ENCODE measurements around the gene CORO1C.

The CORO1C gene

DNA sequence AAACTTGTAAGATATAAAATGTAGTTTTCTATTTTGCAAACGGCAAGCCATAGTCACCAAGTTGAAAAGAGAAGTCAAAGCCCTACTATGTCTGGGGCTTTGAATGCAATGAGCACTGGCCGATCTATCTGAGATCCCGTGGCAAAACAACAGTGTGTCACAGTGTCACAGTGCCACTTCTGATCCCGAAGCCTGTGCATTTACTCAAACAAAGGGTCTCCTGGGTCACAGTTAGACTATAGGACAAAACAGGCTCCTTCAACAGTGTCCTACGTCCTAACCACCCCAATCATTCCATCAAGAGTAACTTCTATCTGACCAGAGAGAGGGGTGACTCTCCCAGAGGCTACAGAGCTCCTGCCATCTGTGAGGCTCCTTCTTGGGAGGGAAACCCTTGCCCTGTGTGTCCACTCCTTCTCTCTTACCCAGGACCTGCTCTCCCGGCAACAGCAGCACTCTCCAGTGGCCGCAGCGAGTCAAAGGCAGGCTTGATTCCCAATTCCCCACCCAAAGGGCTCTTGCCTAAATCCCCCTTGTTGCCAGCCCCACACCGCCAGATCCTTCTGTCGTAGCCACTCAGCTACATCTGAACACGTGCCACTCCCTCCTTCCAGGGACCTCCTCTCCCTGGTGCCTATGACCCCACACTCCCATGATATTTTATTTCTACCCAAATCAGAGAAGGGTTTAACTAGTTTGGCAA lies 83.6 kb downstream of the CORO1C start:
- DNase-seq (ENCODE audit: low read depth), result no peak

DNA sequence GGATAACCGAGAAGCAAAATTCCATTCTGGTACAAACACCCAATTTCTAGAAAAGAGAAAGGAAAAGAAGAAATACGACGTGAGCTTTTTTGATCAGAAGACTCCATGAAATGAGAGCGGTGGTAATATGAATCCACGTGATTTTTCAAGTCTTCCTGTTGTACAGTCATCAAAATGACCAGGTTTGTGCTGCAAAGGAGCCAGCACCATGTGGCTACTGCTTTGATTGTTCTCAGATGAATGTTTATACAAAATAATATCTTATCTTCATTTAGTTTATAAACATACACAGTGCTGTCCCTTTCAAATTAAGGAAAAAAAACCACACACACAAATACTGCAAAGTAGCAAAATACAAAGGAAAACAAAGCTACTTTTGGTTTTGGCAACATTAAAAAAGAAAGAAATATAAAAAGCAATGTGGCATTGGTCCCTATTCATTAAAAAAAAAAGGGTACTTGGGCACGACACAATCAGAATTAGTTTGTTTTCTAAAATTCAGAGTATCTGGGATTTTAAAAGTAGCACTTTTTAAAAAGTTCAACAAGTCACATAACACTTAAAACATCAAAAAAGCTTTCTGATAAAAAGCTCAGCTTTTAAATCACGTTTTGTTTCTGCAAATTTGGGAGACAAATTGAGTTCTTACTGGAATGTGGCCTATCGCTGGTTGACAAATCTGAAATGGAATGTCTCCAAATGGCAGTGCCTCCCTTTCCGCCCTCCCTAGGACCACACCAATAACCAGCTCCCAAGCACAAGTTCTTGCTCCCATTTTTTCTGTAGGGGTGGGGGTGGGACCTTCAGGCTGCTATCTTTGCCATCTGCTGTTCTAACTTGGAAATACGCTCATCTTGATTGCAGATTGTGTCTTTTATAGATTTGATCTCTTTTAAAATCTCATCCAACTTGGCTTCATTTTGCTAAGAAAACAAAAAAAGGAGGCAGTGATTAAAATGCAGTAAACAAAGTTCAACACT lies 84.4 kb downstream of the CORO1C start:
- no peak for DNase-seq (ENCODE audit: low read depth)

DNA sequence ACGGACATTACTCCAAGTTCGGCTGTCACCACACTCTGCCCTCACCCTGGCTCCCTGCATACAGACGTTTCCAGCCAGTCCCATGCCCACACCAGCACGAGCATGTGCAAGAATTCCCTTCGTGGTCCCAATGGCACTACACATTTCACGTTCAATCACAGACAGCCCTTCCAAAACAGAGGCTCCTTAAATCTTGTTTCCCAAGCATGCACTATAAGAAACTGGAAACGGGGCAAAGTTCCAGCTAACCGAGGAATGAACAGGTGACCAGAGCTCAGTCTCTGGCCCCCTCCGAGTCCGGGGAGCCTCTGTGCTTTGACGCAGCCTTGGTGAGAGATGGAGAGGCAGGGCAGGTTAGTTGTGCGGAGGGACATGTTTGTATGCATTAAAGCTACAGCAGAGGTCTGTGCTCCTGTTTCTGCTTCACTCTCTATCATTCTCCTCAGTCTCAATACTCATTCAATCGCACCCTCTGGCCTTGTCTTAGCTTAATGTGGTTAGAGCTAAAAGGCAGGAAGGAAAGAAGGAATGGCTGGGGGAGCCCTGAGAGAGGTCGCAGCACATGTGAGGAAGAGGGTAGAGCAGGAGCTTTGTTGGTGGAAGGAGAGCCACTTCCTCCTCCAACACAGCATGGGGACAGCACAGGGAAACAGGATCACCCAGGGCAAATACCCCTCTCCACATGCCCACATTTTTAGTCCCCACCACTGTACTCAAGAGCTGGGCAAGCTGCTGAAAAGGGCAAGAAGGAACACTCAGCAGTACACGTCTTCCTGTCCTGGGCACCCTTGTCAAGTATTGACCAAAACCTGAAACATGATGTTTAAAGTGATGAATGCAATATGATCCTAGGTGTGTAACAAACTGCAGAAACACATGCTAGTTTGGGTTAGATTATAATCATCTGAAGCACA lies 85.4 kb downstream of the CORO1C start:
- no peak for DNase-seq (ENCODE audit: low read depth)

DNA sequence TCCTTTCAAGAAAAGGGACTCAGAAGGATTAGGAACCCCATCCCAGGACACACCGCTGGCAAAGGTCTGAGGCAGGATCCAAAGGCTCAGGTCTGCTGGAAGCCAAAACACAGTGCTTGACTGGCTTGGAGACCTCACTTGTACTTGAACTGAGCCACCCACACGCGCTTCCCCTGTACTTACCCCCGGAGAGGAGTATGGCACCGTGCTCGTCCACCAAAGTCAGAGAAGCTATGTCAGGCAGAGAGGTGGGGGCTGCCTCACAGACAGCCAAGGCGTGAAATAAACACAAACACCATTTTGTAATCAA lies 86.6 kb downstream of the CORO1C start:
- DNase-seq (ENCODE audit: low read depth), result no peak

DNA sequence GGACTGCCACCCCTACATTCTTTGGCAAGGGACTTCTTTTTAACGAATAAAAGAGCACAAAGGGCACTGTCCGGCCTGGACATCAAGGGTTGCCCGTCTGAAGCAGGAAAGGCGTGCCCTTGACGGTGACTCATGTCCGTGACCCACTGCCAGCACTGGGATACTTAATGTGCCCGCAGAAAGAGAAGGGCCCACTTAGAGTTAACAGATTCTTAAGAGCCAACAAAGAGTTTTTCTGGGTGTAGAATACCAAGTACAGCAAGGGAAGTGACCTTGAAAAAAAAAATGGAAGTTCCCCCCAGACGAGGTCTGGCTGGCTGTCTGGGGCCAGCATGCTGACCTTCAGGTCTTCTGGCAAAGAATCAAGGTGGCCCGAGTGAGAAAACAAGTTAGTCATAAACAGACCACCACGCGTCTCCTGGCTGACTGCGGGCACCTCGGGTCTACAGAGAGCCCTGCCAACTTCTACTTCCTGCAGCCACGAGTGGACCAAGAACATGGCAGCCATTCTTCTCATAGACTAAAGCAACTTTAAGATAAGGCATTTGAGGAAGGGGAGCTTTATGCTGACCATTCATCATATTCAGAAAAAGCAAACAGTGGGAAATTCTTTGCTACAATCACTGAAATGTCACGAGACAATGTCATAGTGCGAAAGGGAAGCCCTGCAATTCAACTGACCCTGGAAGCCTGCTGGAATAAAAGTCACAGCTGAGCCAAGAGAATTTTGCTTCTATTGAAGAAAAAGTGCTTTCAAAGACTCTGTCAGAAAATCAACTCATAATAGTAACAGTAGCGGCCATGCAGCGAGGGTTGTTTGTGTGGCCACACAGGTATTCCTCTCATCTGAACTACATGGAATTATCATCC lies 87.1 kb downstream of the CORO1C start:
- no peak for DNase-seq (ENCODE audit: low read depth)

DNA sequence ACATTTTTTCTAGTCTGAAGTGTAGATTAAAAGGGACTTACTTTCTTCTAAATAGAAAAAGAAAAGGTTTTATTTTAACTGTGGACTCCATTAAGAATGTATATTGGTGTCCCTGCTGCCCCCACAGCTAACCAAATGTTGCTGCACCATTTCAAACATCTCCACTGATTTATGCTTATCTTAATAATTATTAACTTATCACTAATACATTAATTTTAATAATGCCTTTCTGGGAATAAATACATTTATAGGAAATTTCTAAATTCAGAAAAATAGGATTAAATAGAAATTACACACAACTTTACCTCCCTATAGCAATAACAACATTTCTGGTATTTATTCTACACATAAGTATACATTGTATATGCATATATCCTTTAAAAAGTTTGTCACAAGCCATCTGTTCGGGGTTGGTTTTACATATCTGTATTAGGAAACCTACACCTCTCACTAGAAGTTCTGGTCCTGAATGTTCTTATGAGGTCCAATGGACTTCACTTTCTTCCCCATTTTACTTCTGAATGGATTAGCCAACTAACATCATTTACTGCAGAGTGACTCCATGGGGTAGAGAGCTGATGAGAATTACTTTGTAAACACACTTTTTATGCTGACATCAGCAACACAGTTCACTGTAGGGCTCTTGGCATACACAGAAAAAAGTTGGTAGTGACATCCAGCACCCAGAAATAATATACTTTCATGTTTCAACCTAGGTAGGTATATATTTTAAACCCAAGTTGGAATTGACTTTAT lies 88.2 kb downstream of the CORO1C start:
- DNase-seq (ENCODE audit: low read depth), result no peak

DNA sequence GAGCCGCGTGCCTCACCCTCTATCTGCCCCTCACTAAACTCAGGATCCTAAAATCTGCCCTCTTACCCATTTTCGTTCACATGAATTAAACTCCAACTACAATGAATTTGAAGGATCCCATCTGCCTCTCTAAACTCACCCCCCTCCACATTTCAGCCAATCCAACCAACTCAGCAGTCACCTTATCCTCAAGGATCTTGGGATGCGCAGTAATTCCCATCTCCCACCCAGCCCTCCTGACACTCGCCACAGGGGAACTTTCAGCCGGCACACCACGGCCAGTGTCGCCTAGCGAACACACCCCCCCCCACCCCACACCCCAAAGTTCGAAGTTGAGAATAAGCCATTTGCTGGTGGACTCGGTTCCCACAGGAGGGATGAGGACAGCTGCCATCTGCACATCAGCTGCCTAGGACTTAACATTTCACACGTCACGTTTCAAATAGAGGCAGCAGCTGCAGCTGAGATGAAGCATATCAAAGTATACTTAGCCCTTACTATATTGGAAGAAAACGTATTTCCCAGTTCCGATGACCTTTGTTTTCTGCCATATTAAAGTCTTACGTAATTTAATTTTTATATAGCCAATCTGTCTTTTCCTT lies 88.9 kb downstream of the CORO1C start:
- no peak for DNase-seq (ENCODE audit: low read depth)

DNA sequence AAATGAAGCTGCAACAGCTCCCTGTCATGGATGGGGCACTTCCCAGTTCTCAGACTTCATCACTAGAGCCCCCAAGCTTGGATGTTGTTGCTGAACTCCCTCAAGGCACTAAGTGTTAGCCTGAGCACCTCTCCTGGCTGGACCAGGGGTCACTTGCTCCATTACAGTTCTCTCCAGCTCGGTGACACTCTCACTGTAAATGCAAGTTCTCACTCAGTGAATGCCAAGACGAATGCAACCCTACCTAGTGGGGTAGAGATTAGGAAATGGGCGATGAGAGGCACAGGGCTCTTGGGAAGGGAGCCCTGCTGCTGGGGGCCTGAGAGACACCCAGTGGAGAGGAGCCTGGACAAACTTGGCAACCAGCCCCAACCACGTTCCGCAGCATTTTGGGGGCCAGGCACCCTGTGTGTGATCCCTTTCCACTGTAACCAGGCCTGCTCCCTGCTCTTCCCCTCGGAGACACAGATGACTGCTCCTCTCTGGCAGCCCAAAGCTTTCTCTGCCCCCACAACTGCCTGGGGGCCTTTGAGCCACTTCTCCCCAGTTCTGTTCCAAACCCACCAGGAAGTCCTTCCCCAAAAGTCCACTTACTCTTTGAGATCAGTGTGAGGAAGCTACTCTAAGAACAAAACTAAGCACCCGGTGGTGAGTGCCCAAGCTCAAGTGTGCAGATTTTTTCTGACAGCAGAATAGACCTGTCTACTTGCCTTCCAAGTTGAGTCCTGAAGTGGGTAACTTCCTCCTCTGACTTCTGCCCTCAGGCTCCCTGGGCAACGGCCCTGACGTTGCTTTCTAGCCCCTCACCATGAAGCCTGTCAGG lies 89.7 kb downstream of the CORO1C start:
- DNase-seq (ENCODE audit: low read depth), result no peak

DNA sequence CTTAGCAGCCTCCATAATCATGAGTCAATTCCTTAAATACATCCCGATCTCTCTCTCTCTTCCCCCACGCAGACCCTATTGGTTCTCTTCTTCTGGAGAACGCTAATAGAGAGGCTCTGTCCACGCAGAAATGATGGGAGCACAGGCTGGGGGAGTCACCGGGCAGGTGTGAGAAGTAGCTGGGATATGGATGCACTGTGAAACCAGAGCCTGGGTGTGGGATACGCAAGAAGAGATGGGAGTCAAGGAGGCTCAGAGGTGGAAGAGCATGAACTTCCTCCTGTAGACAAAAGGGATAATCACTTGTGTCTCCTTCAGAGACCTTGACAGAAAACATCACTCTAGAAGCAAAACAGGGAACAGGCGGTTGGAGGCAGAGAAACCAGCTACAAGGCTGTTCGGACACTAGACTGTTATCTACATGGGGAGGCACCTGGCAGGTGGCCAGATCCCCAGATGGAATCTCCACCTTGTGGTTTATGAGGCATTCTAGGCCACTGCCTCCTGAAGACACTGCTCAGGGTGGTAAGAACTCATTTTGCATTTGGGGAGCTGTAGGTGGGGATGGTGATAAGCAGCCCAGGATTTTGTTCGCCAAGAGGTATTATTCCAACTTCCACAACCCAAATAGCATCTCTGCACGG lies 90.4 kb downstream of the CORO1C start:
- no peak for DNase-seq (ENCODE audit: low read depth)

DNA sequence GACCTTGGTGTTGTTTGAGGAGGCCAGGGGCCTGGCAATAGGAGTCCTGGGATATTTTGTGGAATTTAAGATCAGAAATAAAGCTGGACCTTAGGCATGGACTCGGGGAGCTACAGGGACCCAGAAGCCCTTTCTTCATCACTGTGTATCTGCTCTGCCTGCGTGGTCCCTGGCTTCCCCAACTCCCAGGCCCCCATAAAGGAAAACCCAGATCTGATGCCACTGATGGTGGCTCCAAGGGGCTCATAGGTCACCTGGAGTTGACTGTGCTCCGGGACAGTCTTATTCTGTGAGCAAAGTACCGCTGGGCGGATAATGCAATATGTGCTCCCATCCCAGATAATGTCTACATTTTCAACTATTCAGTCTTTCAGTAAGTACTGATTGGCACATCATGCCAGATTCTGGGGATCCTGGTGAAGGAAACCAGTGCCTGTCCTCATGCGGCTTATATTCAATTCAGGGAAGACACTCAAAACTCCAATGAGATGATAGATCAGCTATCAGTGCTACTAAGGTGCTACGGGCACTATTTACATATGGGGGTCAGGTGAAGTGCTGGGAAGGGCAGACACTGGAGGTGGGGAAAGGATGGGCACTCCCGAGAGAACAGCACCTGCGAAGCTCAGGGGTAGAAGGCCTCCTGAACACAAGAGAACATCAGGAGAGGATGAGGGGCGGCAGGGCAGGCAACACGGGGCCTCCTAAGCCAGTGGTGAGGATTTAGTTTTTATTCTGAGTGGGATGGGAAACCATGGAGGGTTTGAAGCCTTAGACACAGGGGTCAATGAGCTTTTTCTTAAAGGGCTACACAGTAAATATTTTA lies 92.1 kb downstream of the CORO1C start:
- no peak for DNase-seq (ENCODE audit: low read depth)

DNA sequence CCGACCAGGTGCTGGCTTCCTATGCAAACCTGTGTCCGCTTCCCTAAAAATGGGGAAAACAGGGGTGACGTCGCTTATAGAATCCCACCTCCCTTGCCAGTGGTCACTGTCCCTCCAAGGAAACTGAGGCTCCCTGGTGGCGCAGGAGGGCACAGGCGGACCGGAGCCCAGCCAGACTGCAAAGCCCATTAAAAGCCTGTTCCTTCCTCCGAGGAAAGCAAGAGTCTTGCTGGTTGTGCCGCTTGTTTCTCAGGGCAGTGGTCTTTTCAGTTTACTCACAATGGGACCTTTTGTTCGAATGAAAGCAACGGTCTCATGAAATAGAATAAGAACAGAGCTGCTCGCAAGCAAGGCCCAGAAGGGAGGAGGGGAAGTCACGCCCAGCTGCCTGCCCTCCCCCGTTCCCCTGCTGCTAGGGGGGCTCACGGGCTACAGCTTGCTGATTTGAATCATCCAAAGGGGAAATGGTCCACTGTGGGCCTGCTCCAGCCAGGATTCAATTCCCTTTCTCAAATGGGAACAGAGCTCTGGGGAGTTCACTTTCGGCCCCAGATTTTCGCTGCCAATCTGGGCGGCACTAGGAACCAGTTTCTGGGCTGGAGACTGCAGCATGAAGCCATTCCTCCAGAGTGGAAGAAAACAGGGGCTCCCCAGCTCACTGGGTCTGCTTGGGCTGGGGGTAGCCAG lies 93.0 kb downstream of the CORO1C start:
- DNase-seq (ENCODE audit: low read depth), result no peak

DNA sequence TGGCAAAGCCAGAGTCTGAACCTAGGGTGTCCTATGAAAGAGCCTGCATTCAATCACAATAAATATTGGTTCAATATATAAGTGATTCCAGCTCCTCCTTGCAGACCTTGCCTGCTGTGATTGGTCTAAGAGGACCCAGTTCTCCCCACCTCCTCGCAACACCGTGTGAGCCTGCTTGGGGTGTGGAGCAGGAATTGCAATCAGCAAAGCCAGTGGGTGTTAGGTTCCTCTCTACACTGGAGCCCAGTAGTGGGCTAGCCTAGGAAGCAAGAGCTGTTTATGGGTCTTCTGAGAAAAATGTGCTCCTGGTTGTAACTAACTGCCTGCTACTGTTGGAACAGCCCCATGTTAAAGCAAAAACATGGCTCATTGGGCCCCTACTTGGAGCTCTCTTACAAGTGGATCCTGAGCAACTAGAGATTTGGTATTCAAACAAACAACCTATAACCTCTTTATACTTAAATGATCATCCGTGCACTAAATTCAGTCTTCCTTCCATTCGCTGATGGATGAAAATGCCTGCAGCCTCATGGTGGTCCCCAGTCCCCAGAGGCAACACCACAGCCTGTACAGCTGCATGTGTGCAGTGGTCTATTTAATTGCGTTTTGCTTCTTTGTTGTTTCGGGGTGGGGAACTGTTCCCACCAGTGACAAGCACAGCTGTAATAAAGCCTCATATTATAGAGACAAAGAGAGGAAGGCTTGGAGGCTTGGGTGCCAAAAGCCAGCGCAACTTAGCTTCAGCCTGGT lies 93.9 kb downstream of the CORO1C start:
- no peak for DNase-seq (ENCODE audit: low read depth)

DNA sequence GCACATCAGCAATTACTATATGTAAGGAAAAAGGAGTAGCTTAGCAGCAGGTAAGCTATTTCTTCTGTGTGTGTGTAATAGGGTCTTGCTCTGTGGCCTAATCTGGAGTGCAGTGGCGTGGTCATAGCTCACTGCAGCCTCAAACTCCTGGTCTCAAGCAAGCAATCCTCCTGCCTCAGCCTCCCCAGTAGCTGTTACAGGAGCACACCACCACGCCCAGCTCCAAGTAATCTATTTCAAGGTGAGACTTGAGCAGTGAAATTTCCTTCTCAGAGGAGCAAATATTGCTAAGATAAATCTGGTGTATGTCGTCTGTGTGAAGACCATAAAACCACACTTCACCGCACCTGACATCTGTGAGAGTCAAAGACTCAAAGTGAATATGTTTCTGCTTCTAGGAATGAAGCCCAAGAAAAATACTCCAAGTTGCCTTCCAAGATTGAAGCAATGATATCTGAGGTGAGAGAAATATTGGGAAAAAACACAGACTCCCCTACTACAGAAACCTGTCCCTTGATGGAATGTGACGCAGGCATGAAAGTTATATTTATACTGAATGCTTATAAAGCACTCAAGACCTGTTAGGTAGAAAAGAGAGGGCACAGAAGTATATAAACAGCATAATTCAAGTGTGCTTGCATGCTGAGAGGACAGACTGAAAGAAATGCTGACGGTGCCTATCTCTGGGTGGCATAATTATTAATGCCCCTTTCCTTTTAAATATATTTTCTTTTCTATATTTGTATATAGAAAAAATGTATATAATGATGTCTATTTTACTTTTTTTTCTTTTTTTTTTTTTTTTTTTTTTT lies 95.1 kb downstream of the CORO1C start:
- DNase-seq (ENCODE audit: low read depth), result no peak

DNA sequence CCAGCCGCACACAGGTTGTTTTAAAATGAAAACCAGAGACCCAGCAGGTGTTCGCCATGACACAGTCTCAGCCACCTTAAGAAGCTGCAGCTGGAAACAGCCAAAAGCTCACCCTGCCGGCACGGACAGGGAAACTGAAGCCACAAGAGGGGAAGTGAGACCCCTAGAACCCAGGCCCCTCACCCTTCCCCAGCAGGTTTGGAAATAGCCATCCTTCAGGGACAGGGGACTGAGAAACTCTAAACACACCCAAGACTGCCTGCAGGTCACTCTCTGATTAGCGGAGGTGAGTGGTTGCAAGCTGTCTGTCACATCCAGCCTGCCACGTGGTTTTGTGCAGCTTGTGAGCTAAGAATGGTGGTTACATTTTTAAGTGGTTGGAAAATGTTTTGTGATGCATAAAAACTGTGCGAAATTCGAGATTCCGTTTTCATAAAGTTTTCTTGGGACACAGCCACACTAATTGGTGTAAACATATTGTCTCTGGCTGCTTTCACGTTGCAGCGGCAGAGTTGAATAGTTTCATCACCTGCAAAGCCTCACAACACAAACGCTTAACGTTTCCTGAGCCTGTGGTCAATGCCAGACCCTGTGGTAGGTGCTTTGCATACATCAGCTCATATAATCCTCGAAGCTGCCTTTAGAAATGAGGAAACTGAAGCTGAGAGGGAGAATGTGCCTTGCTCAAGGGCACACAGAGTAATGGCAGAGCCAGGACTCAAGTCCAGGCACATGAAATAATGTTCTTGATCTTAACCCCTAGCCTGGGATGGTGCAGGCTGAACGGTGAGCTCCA lies 95.9 kb downstream of the CORO1C start:
- no peak for DNase-seq (ENCODE audit: low read depth)

DNA sequence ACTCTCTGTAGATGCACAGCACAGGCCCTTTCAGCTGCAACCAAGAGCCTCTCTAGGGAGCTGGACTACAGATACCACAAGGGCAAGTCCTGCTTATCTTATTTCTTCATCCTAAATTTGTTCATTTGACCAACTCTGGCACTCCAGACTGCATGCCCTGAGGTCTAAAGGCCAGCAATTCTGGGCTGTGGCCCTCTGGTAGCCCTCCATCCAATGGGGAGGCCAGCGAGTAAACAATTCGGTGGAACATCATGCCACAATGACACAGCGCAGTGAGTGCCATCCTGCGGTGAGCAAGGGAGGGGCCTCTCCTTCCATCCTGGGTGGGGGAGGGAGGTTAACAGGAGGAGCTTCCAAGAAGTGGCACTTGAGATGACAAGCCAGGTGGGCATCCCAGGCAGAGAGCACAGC lies 97.0 kb downstream of the CORO1C start:
- no peak for DNase-seq (ENCODE audit: low read depth)

Measured in activated T-cell treated with anti-CD3 and anti-CD28 coated beads for 48 hours (primary cell).